T-cell (primary cell): Measurements from ENCODE around the gene WNT1. TPM values are rescaled to one million over a fixed set of nuclear protein-coding genes. Genes with fewer than 3 reads are reported as not detected.

Experiments used
- ATAC-seq, 4 experiments: fragments of 200-7000 bp in 3 of 4; fragments of 150-1000 bp in 1 of 4; cut with Tn5 transposase; replicated peaks in 1 of 4; 1 replicate in 3 of 4; 2 replicates in 1 of 4; pipeline ENCODE4 v1.10.0; 2021; ENCODE audit warnings: moderate library complexity in 3 of 4, mild to moderate bottlenecking in 2 of 4, moderate number of reproducible peaks in 1 of 4
- CTCF ChIA-PET, 2 donors: fragments of 300-600 bp; sonication (Branson Sonifier 250); formaldehyde crosslinking; loops; one replicate each; lab custom pipeline; 2022; ENCODE audit warnings: antibody characterized with exemption in 2 of 2; lab: Charles Lee
- POLR2A ChIA-PET, 2 donors: fragments of 300-600 bp; sonication (Branson Sonifier 250); formaldehyde crosslinking; loops; one replicate each; lab custom pipeline; 2022; ENCODE audit warnings: antibody characterized with exemption in 2 of 2; lab: Charles Lee
- DNase-seq, 35 experiments: peaks; one replicate each; pipeline versions ENCODE4 v3.0.0 to v3.0.0-alpha.2; 2013 to 2023
- H3K27ac ChIP-seq: one replicate; pipeline ENCODE4 v1.5.1; 2013; ENCODE audit warnings: low read length
- H3K27me3 ChIP-seq, 2 experiments: replicated peaks in 1 of 2; 1 replicate in 1 of 2; 2 replicates in 1 of 2; pipeline versions ENCODE4 v1.6.1 to v1.7.0; 2013; ENCODE audit warnings: low read length in 1 of 2, mixed read lengths in 1 of 2; ENCODE audit not compliant: control insufficient read depth in 2 of 2, insufficient read depth in 2 of 2; ENCODE audit errors: extremely low read depth in 1 of 2
- H3K36me3 ChIP-seq, 2 donors: 1 replicate in 1 of 2; 2 replicates in 1 of 2; pipeline versions ENCODE4 v1.6.1 to v1.7.0; 2013; ENCODE audit warnings: low read length in 1 of 2; ENCODE audit not compliant: control insufficient read depth in 2 of 2, insufficient read depth in 1 of 2; ENCODE audit errors: extremely low read depth in 1 of 2
- H3K4me1 ChIP-seq, 2 experiments: 1 replicate in 1 of 2; 2 replicates in 1 of 2; pipeline versions ENCODE4 v1.6.1 to v1.7.0; 2013; ENCODE audit warnings: low read length in 2 of 2, mixed read lengths in 1 of 2; ENCODE audit not compliant: insufficient read depth in 2 of 2, control insufficient read depth in 1 of 2; ENCODE audit errors: extremely low read depth in 1 of 2
- H3K4me3 ChIP-seq, 2 donors: 1 replicate in 1 of 2; 2 replicates in 1 of 2; pipeline versions ENCODE4 v1.5.1 to v1.7.0; 2013; ENCODE audit warnings: mild to moderate bottlenecking in 2 of 2, low read length in 1 of 2, moderate library complexity in 1 of 2; ENCODE audit not compliant: control insufficient read depth in 1 of 2; ENCODE audit errors: extremely low read depth in 1 of 2
- H3K9me3 ChIP-seq: 2 replicates; pipeline ENCODE4 v1.7.0; 2013
- H3K27ac Mint-ChIP-seq, 2 donors: one replicate each; pipeline ENCODE4 v1.8.0; 2020 to 2021; ENCODE audit warnings: mild to moderate bottlenecking in 2 of 2, mixed read lengths in 2 of 2
- H3K27me3 Mint-ChIP-seq, 2 donors: one replicate each; pipeline ENCODE4 v1.8.0; 2021 to 2022; ENCODE audit warnings: mixed read lengths in 2 of 2
- H3K36me3 Mint-ChIP-seq: one replicate; pipeline ENCODE4 v1.8.0; 2021; ENCODE audit warnings: mixed read lengths
- H3K4me1 Mint-ChIP-seq, 3 donors: one replicate each; pipeline ENCODE4 v1.8.0; 2020 to 2022; ENCODE audit warnings: mixed read lengths in 3 of 3, mild to moderate bottlenecking in 1 of 3
- H3K4me3 Mint-ChIP-seq, 3 donors: one replicate each; pipeline ENCODE4 v1.8.0; 2020 to 2022; ENCODE audit warnings: mild to moderate bottlenecking in 3 of 3, mixed read lengths in 3 of 3, moderate library complexity in 3 of 3
- H3K9me3 Mint-ChIP-seq, 3 donors: one replicate each; pipeline ENCODE4 v1.8.0; 2020 to 2022; ENCODE audit warnings: mixed read lengths in 3 of 3
- WGBS: methylation state at CpG from one replicate; pipeline ENCODE4 v1.1.5; 2013; ENCODE audit warnings: missing lambda C conversion rate; ENCODE audit not compliant: insufficient coverage; 5-methylcytosine and 5-hydroxymethylcytosine counted together
- total RNA-seq, 35 experiments: library from RNA in 6 of 35; stranded (reverse) in 6 of 35; fragments of 120-200 nt in 1 of 35; gene quantifications; one replicate each; pipeline versions ENCODE4 v1.2.1 to v1.2.4 and lab custom pipeline; 2013 to 2026

WNT1 gene
- total RNA-seq, 5 donors from 2014 or later (not counting 1 experiment from before 2014, with no cell fraction given), result 0.47 to 2.6 (median 0.85) TPM

DNA sequence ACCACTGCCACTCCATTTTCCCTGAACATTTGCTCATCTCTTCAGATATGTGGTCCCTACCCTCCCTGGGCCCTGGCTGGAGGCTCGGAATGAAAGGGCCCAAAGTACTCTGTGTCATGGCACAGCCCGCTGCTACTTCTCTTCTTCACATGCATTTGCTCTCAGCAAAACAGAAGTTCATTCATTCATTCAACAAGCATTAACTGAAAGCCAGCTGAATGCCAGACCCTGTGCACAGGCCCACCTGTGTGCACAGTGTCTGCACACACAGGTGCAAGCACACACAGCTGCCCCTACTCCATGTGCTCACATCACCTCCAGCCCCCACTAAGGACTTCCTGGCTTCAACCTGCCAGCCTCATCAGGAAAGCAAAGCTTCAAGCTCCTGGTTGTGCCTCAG lies 7.8 kb downstream of the WNT1 start:
- Histone ChIP-seq H3K36me3 (no peaks in the 10 kb centered on the region), H3K27ac (no peak overlapping the region), H3K9me3 (no peaks in the 10 kb centered on the region), H3K27me3 (peaks cover 13 to 39% of the 10 kb centered on the region in 2 experiments), H3K4me3 (no peak overlapping the region), H3K4me1 (peaks cover 2 to 20% of the 10 kb centered on the region in 2 experiments)
- Mint-ChIP-seq H3K9me3 (no peaks in the 10 kb centered on the region), H3K4me3 (no peak overlapping the region), H3K27me3 (peaks cover 25 to 30% of the 10 kb centered on the region in 2 donors), H3K4me1 (peaks cover 23 to 28% (median 24%) of the 10 kb centered on the region in 3 donors), H3K36me3 (no peaks in the 10 kb centered on the region), H3K27ac (no peak overlapping the region)
- ATAC-seq (no peak), DNase-seq (no peak)
- WGBS, result 100% methylated on average over 2 of the region's 2 CpGs
- CTCF ChIA-PET, result interaction anchor here (0.6 to 3.3 kb wide), 5 partner anchors 9 to 89 kb away, joined by 3 to 9 read pairs (median 4); no protein-coding TSS in a partner anchor
- POLR2A ChIA-PET, result interaction anchor here (0.5 to 0.6 kb wide), 2 partner anchors 82 to 787 kb away, joined by 3 read pairs; no protein-coding TSS in a partner anchor

DNA sequence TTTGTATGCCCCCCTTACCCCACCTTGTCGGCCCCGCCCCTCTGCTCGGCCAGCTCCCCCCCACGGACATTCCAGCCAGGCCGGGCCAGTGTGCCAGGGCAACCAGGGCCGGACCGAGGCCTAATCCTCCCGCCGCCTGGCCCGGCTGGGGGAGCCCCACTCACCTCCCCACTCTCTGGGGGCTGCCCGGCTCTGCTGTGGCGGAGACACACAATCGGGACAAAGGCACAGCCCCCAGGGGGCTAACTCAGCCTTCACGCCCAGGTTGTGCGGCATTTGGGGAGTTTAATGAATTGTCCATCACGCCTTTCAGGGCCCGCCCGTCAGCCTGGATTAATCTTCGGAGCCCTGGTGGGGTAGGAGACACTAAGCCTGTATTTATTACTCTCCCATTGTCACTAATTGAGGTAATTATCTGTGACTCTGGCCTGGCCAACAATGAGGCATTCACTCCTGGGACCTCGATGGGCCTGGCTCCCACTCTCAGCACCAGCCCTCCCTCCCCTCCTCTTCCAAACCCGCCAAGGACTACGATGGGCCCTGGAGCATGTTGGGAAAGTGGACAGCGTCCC lies 8.7 kb downstream of the WNT1 start:
- no peak overlapping the region for H3K27ac Mint-ChIP-seq
- H3K4me1 ChIP-seq, result peaks cover 0 to 10% of the 10 kb centered on the region in 2 experiments
- WGBS, result 76% methylated on average over 12 of the region's 23 CpGs
- DNase-seq (no peak), ATAC-seq (no peak)
- no peak overlapping the region for H3K4me3 ChIP-seq
- H3K27me3 ChIP-seq, result peaks cover 13 to 42% of the 10 kb centered on the region in 2 experiments
- H3K9me3 Mint-ChIP-seq, result no peaks in the 10 kb centered on the region
- peaks cover 26 to 31% of the 10 kb centered on the region in 2 donors for H3K27me3 Mint-ChIP-seq
- H3K4me1 Mint-ChIP-seq, result peaks cover 14 to 20% (median 15%) of the 10 kb centered on the region in 3 donors
- H3K27ac ChIP-seq, result no peak overlapping the region
- H3K36me3 Mint-ChIP-seq, result no peaks in the 10 kb centered on the region
- CTCF ChIA-PET, result interaction anchor here (0.9 to 3.3 kb wide), 3 partner anchors 8 to 11 kb away, joined by 3 to 33 read pairs (median 7); partner anchors contain the start of gene WNT1 (in 1 of the 2)
- no peaks in the 10 kb centered on the region for H3K36me3 ChIP-seq
- H3K4me3 Mint-ChIP-seq, result no peak overlapping the region
- no peaks in the 10 kb centered on the region for H3K9me3 ChIP-seq
- POLR2A ChIA-PET, result no interaction called here

DNA sequence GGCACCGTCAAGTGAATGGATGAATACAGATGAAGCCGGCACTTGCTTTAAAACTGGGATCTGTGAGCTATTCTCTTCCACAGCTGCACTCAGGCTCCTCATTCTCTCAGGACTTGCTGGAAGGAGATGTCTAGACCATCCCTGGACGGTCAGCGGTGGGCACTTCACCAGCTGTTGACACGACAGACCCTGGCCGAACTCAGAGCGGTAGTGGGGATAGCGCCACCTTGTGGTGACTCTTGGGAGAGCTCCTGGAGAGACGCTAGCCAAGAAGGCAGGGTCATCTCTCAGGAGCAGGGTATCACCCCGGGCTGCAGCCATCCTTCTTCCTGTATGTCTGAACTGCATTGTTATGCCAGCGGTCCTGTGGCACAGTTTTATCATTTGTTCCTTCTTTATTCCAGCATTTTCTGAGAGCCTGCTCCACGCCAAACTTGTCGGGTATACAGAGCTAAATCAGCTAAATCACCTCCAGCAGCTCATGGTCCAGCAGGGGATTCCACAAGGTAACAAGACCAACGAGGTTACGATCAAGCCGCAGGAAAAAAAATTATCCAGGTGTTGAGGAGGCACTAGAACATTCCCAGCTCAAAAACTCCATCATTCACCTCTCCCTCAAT lies 10.0 kb downstream of the WNT1 start:
- H3K27ac Mint-ChIP-seq, result peak overlapping the region in 1 of 2 donors; percentile 12
- Histone ChIP-seq H3K4me3 (no peak overlapping the region), H3K4me1 (peaks cover 0 to 5% of the 10 kb centered on the region in 2 experiments), H3K36me3 (no peaks in the 10 kb centered on the region), H3K27me3 (peaks cover 13 to 43% of the 10 kb centered on the region in 2 experiments), H3K27ac (no peak overlapping the region), H3K9me3 (no peaks in the 10 kb centered on the region)
- no peaks in the 10 kb centered on the region for H3K9me3 Mint-ChIP-seq
- no peaks in the 10 kb centered on the region for H3K36me3 Mint-ChIP-seq
- ATAC-seq (peak; percentile 75 to 84 (median 81)), DNase-seq (peak in 28 of 35 experiments; percentile 30 to 85 (median 64))
- peaks cover 7 to 12% (median 7%) of the 10 kb centered on the region in 3 donors for H3K4me1 Mint-ChIP-seq
- POLR2A ChIA-PET, result interaction anchor here (0.5 to 0.6 kb wide), 5 partner anchors 29 to 137 kb away, joined by 3 to 7 read pairs (median 3); no protein-coding TSS in a partner anchor
- WGBS, result 18% methylated on average over 14 of the region's 16 CpGs
- H3K27me3 Mint-ChIP-seq, result peaks cover 26 to 33% of the 10 kb centered on the region in 2 donors
- CTCF ChIA-PET, result interaction anchor here (0.7 to 2.2 kb wide), 27 partner anchors 9 to 1233 kb away, joined by 3 to 33 read pairs (median 5); partner anchors contain the start of genes WNT1 (in 2 of the 2), ARF3 (in 1 of the 2), DDN (in 1 of the 2) and DDX23 (in 1 of the 2)
- H3K4me3 Mint-ChIP-seq, result no peak overlapping the region

- no peak for DNase-seq
- Histone ChIP-seq H3K4me1 (peaks cover 0 to 11% of the 10 kb centered on the region in 2 experiments), H3K27me3 (peaks cover 14 to 59% of the 10 kb centered on the region in 2 experiments), H3K9me3 (no peaks in the 10 kb centered on the region), H3K27ac (no peak overlapping the region), H3K36me3 (no peaks in the 10 kb centered on the region), H3K4me3 (no peak overlapping the region)
- no peak overlapping the region for H3K4me3 Mint-ChIP-seq
- CTCF ChIA-PET, result interaction anchor here in 1 of 2 donors (0.6 kb wide), 2 partner anchors 49 to 273 kb away, joined by 3 read pairs; no protein-coding TSS in a partner anchor
- H3K27ac Mint-ChIP-seq, result no peak overlapping the region
- peaks cover 42 to 46% of the 10 kb centered on the region in 2 donors for H3K27me3 Mint-ChIP-seq
- POLR2A ChIA-PET, result interaction anchor here in 1 of 2 donors (0.6 kb wide), 1 partner anchor 85 kb away, joined by 3 read pairs; no protein-coding TSS in a partner anchor
- no peaks in the 10 kb centered on the region for H3K36me3 Mint-ChIP-seq
- no peak for ATAC-seq
- H3K4me1 Mint-ChIP-seq, result peaks cover 13 to 19% (median 13%) of the 10 kb centered on the region in 3 donors
- H3K9me3 Mint-ChIP-seq, result no peaks in the 10 kb centered on the region
These were observed 12.4 kb downstream of the WNT1 start for GRCh38 chr12:48990552-48990951.

GRCh38 chr12:48991247-48992050 lies 13.3 kb downstream of the WNT1 start:
- peaks cover 17 to 22% (median 18%) of the 10 kb centered on the region in 3 donors for H3K4me1 Mint-ChIP-seq
- no peaks in the 10 kb centered on the region for H3K36me3 ChIP-seq
- no peaks in the 10 kb centered on the region for H3K9me3 ChIP-seq
- no peak for ATAC-seq
- H3K36me3 Mint-ChIP-seq, result no peaks in the 10 kb centered on the region
- H3K9me3 Mint-ChIP-seq, result no peaks in the 10 kb centered on the region
- no peak overlapping the region for H3K27ac ChIP-seq
- H3K27me3 ChIP-seq, result peaks cover 13 to 63% of the 10 kb centered on the region in 2 experiments
- 88% methylated on average over 1 of the region's 8 CpGs for WGBS
- peaks cover 0 to 12% of the 10 kb centered on the region in 2 experiments for H3K4me1 ChIP-seq
- ChIA-PET CTCF (interaction anchor here (0.6 to 1.2 kb wide), 5 partner anchors 8 to 110 kb away, joined by 3 to 6 read pairs (median 4); no protein-coding TSS in a partner anchor), POLR2A (interaction anchor here in 1 of 2 donors (0.6 kb wide), 2 partner anchors 83 to 107 kb away, joined by 3 read pairs; no protein-coding TSS in a partner anchor)
- H3K4me3 ChIP-seq, result no peak overlapping the region
- no peak for DNase-seq
- H3K27me3 Mint-ChIP-seq, result peaks cover 49 to 55% of the 10 kb centered on the region in 2 donors
- no peak overlapping the region for H3K4me3 Mint-ChIP-seq
- no peak overlapping the region for H3K27ac Mint-ChIP-seq
